ENCODE data around the gene IFNK. TPM values are rescaled to one million over a fixed set of nuclear protein-coding genes. Genes with fewer than 3 reads are reported as not detected.
A peak's percentile ranks its signal among the peaks of the same experiment; 100 is the strongest.

Gene IFNK
- total RNA-seq, 1 donor from 2014 or later: not detected

DNA sequence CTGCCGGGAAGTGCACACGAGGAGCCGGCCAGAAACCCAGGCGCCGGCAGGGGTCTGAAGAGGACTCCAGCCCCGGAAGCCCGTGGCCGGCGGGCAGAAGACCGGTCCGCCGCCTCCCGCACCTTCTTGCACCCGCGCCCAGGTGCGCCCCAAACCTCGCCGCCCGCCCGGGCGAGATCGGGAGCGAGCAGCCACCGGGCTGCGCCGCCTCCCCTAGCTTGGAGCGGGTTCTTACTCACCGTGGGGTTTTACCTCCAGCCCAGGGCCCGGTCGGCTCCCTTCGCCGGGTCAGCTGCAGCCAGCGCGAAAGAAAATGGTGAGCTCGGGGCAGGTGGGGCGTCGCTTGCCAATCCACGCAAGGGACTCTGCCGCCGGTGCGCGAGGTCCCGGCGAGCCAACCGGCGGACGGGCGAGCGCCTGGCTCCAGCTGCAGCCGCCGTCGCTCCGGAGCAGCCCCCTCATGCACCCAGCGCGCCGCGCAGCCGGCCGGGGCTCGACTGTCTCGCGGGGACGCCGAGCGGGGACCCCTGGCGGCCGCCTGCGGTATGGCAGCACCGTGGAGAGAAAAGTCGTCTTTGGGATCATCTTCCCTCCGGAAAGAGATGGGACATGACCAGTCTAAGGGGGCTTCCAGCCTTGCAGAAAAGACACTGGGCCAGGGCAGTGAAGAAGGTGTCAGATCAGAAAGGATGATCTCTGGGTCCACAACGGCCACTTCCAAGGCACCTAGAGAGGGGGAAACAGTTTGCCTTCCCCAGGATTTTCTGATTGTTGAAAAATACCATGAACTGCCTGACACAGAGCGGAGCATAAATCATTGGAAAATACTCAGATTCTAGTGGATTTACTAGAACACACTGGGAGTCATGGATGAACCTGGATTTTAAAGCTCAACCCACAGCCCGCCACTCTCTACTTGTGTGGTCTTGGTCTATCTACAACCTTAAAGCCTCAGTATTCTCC, 5.5 kb downstream of the IFNK start, which contains the start of gene MOB3B:
MOB3B (minus strand) TSS at position 499 of the 963 bp plus-strand sequence. CDS start 74,264 bp downstream, outside the sequence.
- Mint-ChIP-seq H3K4me1 (ENCODE audit: low read depth, unreplicated experiment) (peaks cover 8% of the 10 kb centered on the region), H3K9me3 (ENCODE audit: unreplicated experiment) (no peaks in the 10 kb centered on the region)
- no peak for FAIRE-seq

DNA sequence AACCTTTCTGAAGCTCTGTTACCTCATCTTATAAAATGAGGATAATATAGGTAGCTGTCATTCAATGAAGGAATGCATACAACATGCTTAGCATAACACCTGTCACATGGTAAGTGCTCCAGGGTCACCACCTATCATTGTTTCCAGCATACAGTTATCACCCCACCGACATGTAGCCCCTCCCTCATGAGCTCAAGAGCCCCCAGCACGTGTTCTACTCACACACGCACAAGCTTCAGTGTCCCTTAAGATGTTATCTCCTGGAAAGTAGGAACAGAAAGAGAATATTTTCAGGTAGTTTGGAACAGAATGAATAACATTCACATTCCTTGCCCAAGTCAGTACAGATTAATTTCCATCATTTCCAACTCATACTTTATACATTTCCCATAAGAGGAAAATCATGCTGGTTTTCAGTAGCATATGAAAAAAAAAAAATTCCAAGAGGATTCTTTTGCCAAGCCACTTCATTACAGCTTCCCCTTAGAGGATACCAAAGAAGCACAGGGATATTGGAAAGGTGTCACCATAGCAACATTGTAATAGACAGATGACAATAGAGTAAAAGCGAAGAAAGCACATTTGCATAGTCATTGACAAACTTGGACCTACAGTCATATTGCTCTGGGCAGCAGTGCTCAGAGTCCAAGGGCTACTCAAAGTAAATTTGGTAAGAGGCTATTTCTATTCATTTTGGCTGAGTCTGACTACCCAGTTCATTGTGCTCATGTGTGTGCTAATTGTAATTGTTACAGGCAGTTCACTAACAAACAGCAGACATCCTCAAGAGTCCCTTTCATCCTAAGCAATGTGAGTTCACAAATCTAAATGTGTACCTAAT, 7.0 kb downstream of the IFNK start:
- no peak overlapping the region for H2AFZ ChIP-seq (ENCODE audit: low read depth, low read length)
- no peaks in the 10 kb centered on the region for H3K36me3 ChIP-seq (ENCODE audit: insufficient read depth, low read length)
- Mint-ChIP-seq H3K9me3 (ENCODE audit: unreplicated experiment) (no peaks in the 10 kb centered on the region), H3K4me3 (ENCODE audit: unreplicated experiment) (no peak overlapping the region), H3K27ac (ENCODE audit: unreplicated experiment) (no peak overlapping the region), H3K27me3 (ENCODE audit: low read depth, unreplicated experiment) (no peaks in the 10 kb centered on the region), H3K36me3 (ENCODE audit: low read depth, unreplicated experiment) (no peaks in the 10 kb centered on the region), H3K4me1 (ENCODE audit: low read depth, unreplicated experiment) (peaks cover 8% of the 10 kb centered on the region)
- peaks cover 10% of the 10 kb centered on the region for H3K4me1 ChIP-seq (ENCODE audit: insufficient read depth, low read length)
- FAIRE-seq: no peak
- H3K9me3 ChIP-seq (ENCODE audit: insufficient read depth, low read depth, low read length): no peaks in the 10 kb centered on the region
- H3K9ac ChIP-seq (ENCODE audit: low read length): no peak overlapping the region
- H3K4me3 ChIP-seq (ENCODE audit: insufficient read depth, low read depth, low read length): no peak overlapping the region
- peaks cover 10% of the 10 kb centered on the region for H3K27me3 ChIP-seq (ENCODE audit: insufficient read depth, low read length)
- no peak for TF ChIP-seq EZH2 (IDR thresholded peaks at IDR 0.05; ENCODE audit: insufficient read depth, low read length)
- no peak for DNase-seq (ENCODE audit: low read depth)
- H3K4me2 ChIP-seq (ENCODE audit: low read length): no peak overlapping the region
- H3K79me2 ChIP-seq (ENCODE audit: insufficient read depth, low read length): no peaks in the 10 kb centered on the region
- H4K20me1 ChIP-seq (ENCODE audit: insufficient read depth, low read length): no peaks in the 10 kb centered on the region
- H3K27ac ChIP-seq (ENCODE audit: low read depth, low read length): no peak overlapping the region

More for the DNA sequence above, 5.5 kb downstream of the IFNK start, which contains the start of gene MOB3B:
- H4K20me1 ChIP-seq (ENCODE audit: insufficient read depth, low read length): no peaks in the 10 kb centered on the region
- no peaks in the 10 kb centered on the region for H3K27me3 Mint-ChIP-seq (ENCODE audit: low read depth, unreplicated experiment)
- H3K9me3 ChIP-seq (ENCODE audit: insufficient read depth, low read depth, low read length): no peaks in the 10 kb centered on the region
- H3K36me3 Mint-ChIP-seq (ENCODE audit: low read depth, unreplicated experiment): no peaks in the 10 kb centered on the region
- H3K4me1 ChIP-seq (ENCODE audit: insufficient read depth, low read length): peaks cover 10% of the 10 kb centered on the region
- H3K4me3 ChIP-seq (ENCODE audit: insufficient read depth, low read depth, low read length): peak within 1 kb of the TSS; percentile 62
- H3K27ac Mint-ChIP-seq (ENCODE audit: unreplicated experiment): peak within 1 kb of the TSS; percentile 64
- H3K27me3 ChIP-seq (ENCODE audit: insufficient read depth, low read length): peaks cover 13% of the 10 kb centered on the region
- peak within 1 kb of the TSS; percentile 94 for H3K4me3 Mint-ChIP-seq (ENCODE audit: unreplicated experiment)
- H3K27ac ChIP-seq (ENCODE audit: low read depth, low read length): no peak within 1 kb of the TSS
- peak; percentile 19 for DNase-seq (ENCODE audit: low read depth)
- H3K36me3 ChIP-seq (ENCODE audit: insufficient read depth, low read length): no peaks in the 10 kb centered on the region
- TF ChIP-seq EZH2 (IDR thresholded peaks at IDR 0.05; ENCODE audit: insufficient read depth, low read length): no peak
- TF ChIP-seq, protein P1, sequence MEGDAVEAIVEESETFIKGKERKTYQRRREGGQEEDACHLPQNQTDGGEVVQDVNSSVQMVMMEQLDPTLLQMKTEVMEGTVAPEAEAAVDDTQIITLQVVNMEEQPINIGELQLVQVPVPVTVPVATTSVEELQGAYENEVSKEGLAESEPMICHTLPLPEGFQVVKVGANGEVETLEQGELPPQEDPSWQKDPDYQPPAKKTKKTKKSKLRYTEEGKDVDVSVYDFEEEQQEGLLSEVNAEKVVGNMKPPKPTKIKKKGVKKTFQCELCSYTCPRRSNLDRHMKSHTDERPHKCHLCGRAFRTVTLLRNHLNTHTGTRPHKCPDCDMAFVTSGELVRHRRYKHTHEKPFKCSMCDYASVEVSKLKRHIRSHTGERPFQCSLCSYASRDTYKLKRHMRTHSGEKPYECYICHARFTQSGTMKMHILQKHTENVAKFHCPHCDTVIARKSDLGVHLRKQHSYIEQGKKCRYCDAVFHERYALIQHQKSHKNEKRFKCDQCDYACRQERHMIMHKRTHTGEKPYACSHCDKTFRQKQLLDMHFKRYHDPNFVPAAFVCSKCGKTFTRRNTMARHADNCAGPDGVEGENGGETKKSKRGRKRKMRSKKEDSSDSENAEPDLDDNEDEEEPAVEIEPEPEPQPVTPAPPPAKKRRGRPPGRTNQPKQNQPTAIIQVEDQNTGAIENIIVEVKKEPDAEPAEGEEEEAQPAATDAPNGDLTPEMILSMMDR (IDR thresholded peaks at IDR 0.05; ENCODE audit: insufficient read depth, low read depth, low read length): peak; percentile 61
- peak within 1 kb of the TSS; percentile 98 for H3K4me2 ChIP-seq (ENCODE audit: low read length)
- peak within 1 kb of the TSS; percentile 88 for H2AFZ ChIP-seq (ENCODE audit: low read depth, low read length)
- H3K9ac ChIP-seq (ENCODE audit: low read length): peak within 1 kb of the TSS; percentile 69
- H3K79me2 ChIP-seq (ENCODE audit: insufficient read depth, low read length): no peaks in the 10 kb centered on the region

DNA sequence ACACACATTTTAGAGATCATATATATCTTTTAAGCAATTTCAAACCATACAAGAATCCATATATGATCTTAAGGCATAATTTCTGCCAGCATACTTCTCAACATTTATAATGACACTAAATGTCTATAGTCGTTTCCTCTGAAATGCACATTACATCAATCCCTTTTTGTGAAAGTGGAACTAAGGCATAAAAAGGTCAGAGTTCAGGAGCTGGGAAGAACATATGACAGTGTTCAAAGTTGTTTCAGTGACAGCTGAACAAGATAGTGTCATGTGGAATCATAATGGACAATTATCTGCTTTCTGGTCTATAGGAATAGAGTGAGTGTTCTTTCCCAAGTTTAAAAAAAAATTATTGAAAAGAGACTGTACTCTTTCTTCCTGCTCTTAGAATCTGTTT, 8.0 kb downstream of the IFNK start:
- no peaks in the 10 kb centered on the region for H4K20me1 ChIP-seq (ENCODE audit: insufficient read depth, low read length)

More for the DNA sequence above, 8.0 kb downstream of the IFNK start:
- no peak for DNase-seq (ENCODE audit: low read depth)
- Mint-ChIP-seq H3K36me3 (ENCODE audit: low read depth, unreplicated experiment) (no peaks in the 10 kb centered on the region), H3K4me3 (ENCODE audit: unreplicated experiment) (no peak overlapping the region), H3K27ac (ENCODE audit: unreplicated experiment) (no peak overlapping the region), H3K9me3 (ENCODE audit: unreplicated experiment) (no peaks in the 10 kb centered on the region), H3K4me1 (ENCODE audit: low read depth, unreplicated experiment) (peaks cover 8% of the 10 kb centered on the region), H3K27me3 (ENCODE audit: low read depth, unreplicated experiment) (no peaks in the 10 kb centered on the region)
- no peak for FAIRE-seq
- H3K9me3 ChIP-seq (ENCODE audit: insufficient read depth, low read depth, low read length): no peaks in the 10 kb centered on the region
- H3K79me2 ChIP-seq (ENCODE audit: insufficient read depth, low read length): no peaks in the 10 kb centered on the region
- no peaks in the 10 kb centered on the region for H3K36me3 ChIP-seq (ENCODE audit: insufficient read depth, low read length)
- H3K9ac ChIP-seq (ENCODE audit: low read length): no peak overlapping the region
- H3K27ac ChIP-seq (ENCODE audit: low read depth, low read length): no peak overlapping the region
- peaks cover 10% of the 10 kb centered on the region for H3K4me1 ChIP-seq (ENCODE audit: insufficient read depth, low read length)
- no peak for TF ChIP-seq EZH2 (IDR thresholded peaks at IDR 0.05; ENCODE audit: insufficient read depth, low read length)
- TF ChIP-seq, protein P1 (IDR thresholded peaks at IDR 0.05; ENCODE audit: insufficient read depth, low read depth, low read length): no peak
- H3K4me3 ChIP-seq (ENCODE audit: insufficient read depth, low read depth, low read length): no peak overlapping the region
- H2AFZ ChIP-seq (ENCODE audit: low read depth, low read length): no peak overlapping the region
- H3K4me2 ChIP-seq (ENCODE audit: low read length): no peak overlapping the region
- H3K27me3 ChIP-seq (ENCODE audit: insufficient read depth, low read length): peaks cover 10% of the 10 kb centered on the region

Data from astrocyte (in vitro differentiated cells and primary cell).